GM10266 (cell line): ENCODE measurements around the gene CDK15.

ENCODE experiments used
- DNase-seq: peaks from one replicate; pipeline ENCODE4 v3.0.0; 2012; ENCODE audit errors: extremely low spot score
- TF ChIP-seq, protein P1 (sequence below): IDR thresholded peaks from 2 replicates; pipeline ENCODE4 v1.5.1; 2012; ENCODE audit warnings: mild to moderate bottlenecking, low read depth; ENCODE audit not compliant: control insufficient read depth, insufficient read depth; ENCODE audit errors: missing control alignments

The CDK15 gene

DNA sequence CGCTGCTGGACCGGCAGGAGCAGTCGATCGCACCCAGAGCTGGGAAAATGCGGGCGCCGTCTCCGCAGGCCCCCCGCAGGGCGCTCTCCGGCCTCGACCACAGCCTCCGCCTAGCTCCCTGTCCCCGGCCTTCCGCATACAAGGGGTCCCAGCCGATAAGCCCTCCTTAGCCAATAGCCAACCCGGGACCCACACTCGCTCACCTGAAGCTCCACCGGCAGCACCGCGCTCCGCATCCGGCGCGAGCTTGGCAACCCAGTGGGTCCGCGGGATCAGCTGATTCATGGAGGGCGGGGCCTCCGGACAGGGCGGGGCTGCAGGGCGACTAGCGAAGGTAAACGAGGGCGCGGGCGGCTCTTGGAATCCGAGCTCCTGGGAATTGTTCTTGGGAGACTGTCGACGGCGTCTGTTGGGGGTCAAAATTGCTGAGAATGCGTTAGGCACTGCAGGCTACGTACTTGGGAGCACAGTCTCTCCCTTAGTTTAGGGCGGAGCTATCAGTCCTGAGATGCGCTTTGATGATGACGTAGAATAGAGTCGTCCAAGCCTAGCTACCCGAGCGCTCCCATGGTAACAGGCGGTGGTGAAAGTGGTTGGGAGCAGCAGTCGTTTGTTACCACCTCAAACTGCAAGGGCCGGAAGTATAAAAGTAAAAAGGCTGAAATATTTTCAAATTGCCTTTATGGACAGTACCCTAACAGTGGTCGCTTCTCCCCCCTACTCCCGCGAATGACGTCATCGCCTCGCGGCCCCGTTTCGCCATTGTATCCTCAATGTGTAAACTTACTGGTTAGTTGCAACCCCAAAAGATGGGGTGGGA, 25.5 kb upstream of the CDK15 start, which contains the start of gene ALS2:
TSS of gene ALS2 (minus strand) at position 260 of the 820 bp plus-strand sequence. CDS start 12,048 bp downstream, outside the sequence.
- TF ChIP-seq, protein P1, sequence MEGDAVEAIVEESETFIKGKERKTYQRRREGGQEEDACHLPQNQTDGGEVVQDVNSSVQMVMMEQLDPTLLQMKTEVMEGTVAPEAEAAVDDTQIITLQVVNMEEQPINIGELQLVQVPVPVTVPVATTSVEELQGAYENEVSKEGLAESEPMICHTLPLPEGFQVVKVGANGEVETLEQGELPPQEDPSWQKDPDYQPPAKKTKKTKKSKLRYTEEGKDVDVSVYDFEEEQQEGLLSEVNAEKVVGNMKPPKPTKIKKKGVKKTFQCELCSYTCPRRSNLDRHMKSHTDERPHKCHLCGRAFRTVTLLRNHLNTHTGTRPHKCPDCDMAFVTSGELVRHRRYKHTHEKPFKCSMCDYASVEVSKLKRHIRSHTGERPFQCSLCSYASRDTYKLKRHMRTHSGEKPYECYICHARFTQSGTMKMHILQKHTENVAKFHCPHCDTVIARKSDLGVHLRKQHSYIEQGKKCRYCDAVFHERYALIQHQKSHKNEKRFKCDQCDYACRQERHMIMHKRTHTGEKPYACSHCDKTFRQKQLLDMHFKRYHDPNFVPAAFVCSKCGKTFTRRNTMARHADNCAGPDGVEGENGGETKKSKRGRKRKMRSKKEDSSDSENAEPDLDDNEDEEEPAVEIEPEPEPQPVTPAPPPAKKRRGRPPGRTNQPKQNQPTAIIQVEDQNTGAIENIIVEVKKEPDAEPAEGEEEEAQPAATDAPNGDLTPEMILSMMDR, result no peak
- peak; percentile 88 for DNase-seq

DNA sequence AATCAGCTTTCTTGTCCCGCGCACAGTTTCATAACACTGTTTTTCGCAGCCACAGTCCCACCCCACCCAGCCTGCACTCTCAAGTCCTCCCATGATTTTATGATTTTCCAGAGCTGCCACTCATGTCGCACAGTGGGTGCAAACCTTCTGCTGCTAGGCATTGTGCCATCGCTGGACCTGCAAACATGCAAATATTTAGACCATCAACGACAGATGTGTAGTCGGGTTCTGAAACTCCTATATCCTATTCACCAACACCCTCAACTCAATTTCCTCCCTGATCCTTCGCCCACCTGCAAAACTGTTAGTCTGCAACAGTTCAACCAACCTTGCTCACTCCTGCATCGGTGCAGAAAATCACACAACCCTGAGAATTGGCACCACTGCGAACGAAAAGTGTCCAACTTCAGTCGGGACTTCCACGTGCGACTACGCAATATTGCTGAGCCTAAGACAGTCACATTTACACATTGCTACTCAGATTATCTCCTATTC, 24.7 kb upstream of the CDK15 start:
- peak; percentile 19 for DNase-seq
- TF ChIP-seq, protein P1, result no peak

DNA sequence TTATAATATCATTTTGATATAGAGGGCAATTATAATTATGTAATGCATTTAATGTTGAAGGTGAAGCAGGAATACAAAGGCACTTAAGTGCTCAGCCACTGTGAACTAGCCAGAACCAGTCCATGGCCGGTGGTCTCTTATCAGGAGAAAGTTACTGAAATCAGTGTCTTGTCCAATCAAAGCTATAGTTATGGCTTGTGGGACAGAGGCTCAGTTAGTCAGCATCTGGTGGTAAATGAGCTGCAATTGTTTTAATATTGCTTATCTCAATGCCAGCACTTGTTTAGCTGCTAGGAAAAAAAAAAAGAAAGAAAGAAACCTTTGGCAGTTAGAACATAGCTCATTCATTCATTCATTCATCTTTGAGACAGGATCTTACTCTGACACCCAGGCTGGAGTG, 21.8 kb upstream of the CDK15 start:
- TF ChIP-seq, protein P1, result no peak
- no peak for DNase-seq

DNA sequence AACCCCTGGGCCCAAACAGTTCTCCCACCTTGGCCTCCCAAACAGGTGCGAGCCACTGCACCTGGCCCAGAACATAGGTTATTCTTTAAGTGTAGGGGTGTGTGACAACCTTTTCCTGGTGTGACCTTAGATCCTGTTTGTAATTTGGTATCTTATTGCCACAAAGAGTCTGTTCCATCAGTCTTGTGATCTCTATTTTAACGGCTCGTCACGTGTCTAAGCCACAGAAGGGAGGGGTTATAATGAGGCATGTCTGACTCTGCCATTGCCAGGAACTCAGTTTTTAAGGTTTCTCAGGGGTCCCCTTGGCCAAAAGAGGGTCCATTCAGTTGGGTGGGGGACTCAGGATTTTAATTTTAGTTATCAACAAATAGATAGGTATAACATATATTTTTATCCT, 21.2 kb upstream of the CDK15 start:
- no peak for DNase-seq
- TF ChIP-seq, protein P1, result no peak

DNA sequence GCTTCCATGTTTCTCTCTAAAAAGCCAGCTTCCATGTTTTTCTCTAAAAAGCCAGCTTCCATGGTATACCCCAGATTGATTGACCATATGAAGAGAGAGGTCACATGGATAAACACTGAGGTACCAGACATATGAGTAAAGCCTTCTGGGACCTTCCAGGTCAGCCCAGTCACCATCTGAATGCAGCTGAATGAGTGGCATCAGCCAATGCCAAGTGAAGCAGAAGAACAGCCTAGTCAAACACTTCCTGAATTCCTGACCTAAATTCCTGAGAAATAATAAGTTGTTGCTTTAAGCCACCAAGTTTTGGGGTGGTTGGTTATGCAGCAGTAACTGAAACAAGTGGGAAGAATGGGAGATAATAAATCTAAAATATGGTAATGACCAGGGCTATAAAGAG, 19.9 kb upstream of the CDK15 start:
- TF ChIP-seq, protein P1, result no peak
- DNase-seq, result no peak

DNA sequence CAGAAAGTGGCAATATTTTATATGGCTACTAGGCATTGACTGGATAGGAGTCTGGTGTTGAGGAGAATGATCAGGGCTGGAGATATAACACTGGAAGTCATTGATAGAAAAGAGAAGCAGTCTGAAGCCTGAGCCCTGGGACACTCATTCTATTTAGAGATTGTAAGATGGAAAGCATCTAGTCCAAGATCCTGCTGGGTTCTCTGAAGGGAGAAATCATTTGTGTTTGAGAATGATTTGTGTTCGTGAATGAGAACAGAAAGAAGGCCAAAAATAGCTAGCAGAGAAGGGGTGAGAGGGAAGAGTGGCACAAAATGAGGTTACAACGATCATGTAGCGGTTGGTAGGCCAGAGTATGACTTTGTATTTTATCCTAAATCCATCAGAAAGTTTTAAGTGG, 18.0 kb upstream of the CDK15 start:
- TF ChIP-seq, protein P1, result no peak

DNA sequence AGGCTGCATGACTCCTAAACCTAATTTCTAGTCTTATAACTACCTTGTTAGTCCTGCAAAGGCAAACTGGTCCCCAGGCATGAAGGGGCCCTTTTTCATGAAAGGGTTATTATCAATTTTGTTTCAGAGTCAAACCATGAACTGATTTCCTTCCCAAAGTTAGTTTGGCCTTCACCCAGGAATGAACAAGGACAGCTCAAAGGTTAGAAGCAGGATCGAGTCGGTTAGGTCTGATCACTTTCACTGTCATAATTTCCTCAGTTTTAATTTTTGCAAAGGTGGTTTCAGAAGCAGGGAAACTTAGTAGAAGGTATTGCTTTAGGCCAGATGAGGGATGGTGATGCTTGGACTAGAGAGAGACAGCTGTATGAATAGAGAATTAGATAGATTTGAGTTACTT, 16.9 kb upstream of the CDK15 start:
- TF ChIP-seq, protein P1, result no peak
- no peak for DNase-seq

More for the DNA sequence above, 18.0 kb upstream of the CDK15 start:
- DNase-seq, result no peak
